Type B pancreatic cell (in vitro differentiated cells): Measurements from ENCODE around the gene TWIST2. TPM values are rescaled to one million over a fixed set of nuclear protein-coding genes. Genes with fewer than 3 reads are reported as not detected.

Experiments
- DNase-seq: peaks from one replicate; pipeline ENCODE4 v3.0.0; 2021; ENCODE audit warnings: mixed read lengths; ENCODE audit not compliant: unreplicated experiment; ENCODE audit errors: extremely low spot score
- H3K27ac Mint-ChIP-seq: 2 replicates; pipeline ENCODE4 v1.8.0; 2021; ENCODE audit warnings: mild to moderate bottlenecking, mixed read lengths
- H3K27me3 Mint-ChIP-seq: 2 replicates; pipeline ENCODE4 v1.8.0; 2021; ENCODE audit warnings: mixed read lengths
- H3K36me3 Mint-ChIP-seq: 2 replicates; pipeline ENCODE4 v1.8.0; 2021; ENCODE audit warnings: mixed read lengths
- H3K4me1 Mint-ChIP-seq: one replicate; pipeline ENCODE4 v1.8.0; 2021; ENCODE audit warnings: mixed read lengths; ENCODE audit not compliant: unreplicated experiment
- H3K4me3 Mint-ChIP-seq: 2 replicates; pipeline ENCODE4 v1.8.0; 2021; ENCODE audit warnings: mild to moderate bottlenecking, mixed read lengths
- H3K9me3 Mint-ChIP-seq: 2 replicates; pipeline ENCODE4 v1.8.0; 2021; ENCODE audit warnings: mixed read lengths
- CTCF ChIP-seq: fragments of 200-600 bp; sonication (generic); conservative IDR thresholded peaks from 2 replicates; pipeline ENCODE4 v1.5.0; 2021; ENCODE audit warnings: antibody characterized with exemption, mild to moderate bottlenecking
- total RNA-seq: library from RNA; stranded (reverse); gene quantifications from 2 replicates; pipeline ENCODE4 v1.2.1, GENCODE V29; 2021; ENCODE audit warnings: low replicate concordance

Gene TWIST2
- total RNA-seq, 1 donor from 2014 or later: 27.3 TPM

GRCh38 chr2:238952261-238952919 lies 104.5 kb downstream of the TWIST2 start:
- H3K27me3 Mint-ChIP-seq: peaks cover 12% of the 10 kb centered on the region
- peaks cover 12% of the 10 kb centered on the region for H3K4me1 Mint-ChIP-seq
- no peaks in the 10 kb centered on the region for H3K9me3 Mint-ChIP-seq
- no peaks in the 10 kb centered on the region for H3K36me3 Mint-ChIP-seq
- H3K4me3 Mint-ChIP-seq: no peak overlapping the region
- TF ChIP-seq CTCF: no peak
- H3K27ac Mint-ChIP-seq: no peak overlapping the region
- no peak for DNase-seq

GRCh38 chr2:238954841-238955591 lies 107.1 kb downstream of the TWIST2 start:
- peaks cover 8% of the 10 kb centered on the region for H3K4me1 Mint-ChIP-seq
- TF ChIP-seq CTCF: no peak
- H3K4me3 Mint-ChIP-seq: no peak overlapping the region
- no peaks in the 10 kb centered on the region for H3K36me3 Mint-ChIP-seq
- DNase-seq: no peak
- H3K27me3 Mint-ChIP-seq: peaks cover 9% of the 10 kb centered on the region
- H3K9me3 Mint-ChIP-seq: no peaks in the 10 kb centered on the region
- H3K27ac Mint-ChIP-seq: no peak overlapping the region

GRCh38 chr2:238955648-238956531 lies 108.0 kb downstream of the TWIST2 start:
- H3K4me3 Mint-ChIP-seq: no peak overlapping the region
- H3K27me3 Mint-ChIP-seq: peaks cover 9% of the 10 kb centered on the region
- TF ChIP-seq CTCF: no peak
- peaks cover 8% of the 10 kb centered on the region for H3K4me1 Mint-ChIP-seq
- no peaks in the 10 kb centered on the region for H3K9me3 Mint-ChIP-seq
- H3K36me3 Mint-ChIP-seq: no peaks in the 10 kb centered on the region
- DNase-seq: no peak
- no peak overlapping the region for H3K27ac Mint-ChIP-seq

DNA sequence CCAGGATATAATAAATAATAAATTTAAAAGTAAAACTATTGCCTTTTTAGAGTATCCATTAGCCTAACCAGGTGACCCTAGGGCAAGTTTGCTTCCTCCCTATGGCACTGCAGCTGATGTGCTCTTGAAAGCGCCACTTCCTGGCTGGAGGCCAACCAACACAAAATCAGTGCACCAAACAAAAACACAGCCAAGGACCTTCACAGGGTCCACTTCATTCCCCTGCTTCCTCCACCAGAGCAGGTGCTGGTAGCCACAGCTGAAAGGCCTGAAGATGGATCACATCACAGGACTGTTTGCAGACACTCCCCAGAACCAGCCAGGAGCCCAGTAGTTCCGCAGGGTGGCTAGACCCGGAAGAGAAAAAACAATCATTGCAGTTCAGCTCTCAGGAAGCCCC lies 108.8 kb downstream of the TWIST2 start:
- TF ChIP-seq CTCF: no peak
- Mint-ChIP-seq H3K4me3 (no peak overlapping the region), H3K9me3 (no peaks in the 10 kb centered on the region), H3K36me3 (no peaks in the 10 kb centered on the region), H3K4me1 (peaks cover 8% of the 10 kb centered on the region), H3K27me3 (peaks cover 9% of the 10 kb centered on the region), H3K27ac (no peak overlapping the region)
- no peak for DNase-seq
